K562 (cell line): ENCODE measurements around the gene ABHD3. TPM values are rescaled to one million over a fixed set of nuclear protein-coding genes. Genes with fewer than 3 reads are reported as not detected.

ENCODE experiments used
- ATAC-seq: fragments of 200-7000 bp; cut with Tn5 transposase; 3 replicates; pipeline ENCODE4 v1.9.1; 2020; ENCODE audit warnings: moderate library complexity
- BruUV-seq: library from RNA; stranded (reverse); fragments of 400-500 nt; replicated peaks from 2 replicates; lab custom pipeline; 2021; lab: Mats Ljungman, UMichigan
- CTCF ChIA-PET: fragments of 300-600 bp; formaldehyde crosslinking; extraction: SDS; loops from one replicate; lab custom pipeline; 2021; ENCODE audit warnings: low intra/inter-chr PET ratio; lab: Yijun Ruan, JAX
- POLR2A ChIA-PET: fragments of 300-600, 350-650 bp; sonication (Branson Sonifier 250); formaldehyde crosslinking; extraction: SDS; loops from one replicate; lab custom pipeline; 2021; ENCODE audit warnings: antibody characterized with exemption, inconsistent platforms; lab: Yijun Ruan, JAX
- DNase-seq, 4 experiments: peaks; one replicate each; pipeline versions ENCODE4 v3.0.0 to v3.0.0-alpha.2; 2011 to 2018; ENCODE audit warnings: low spot score in 3 of 4, mixed read lengths in 3 of 4; ENCODE audit errors: extremely low read depth in 1 of 4
- FAIRE-seq: peaks from 2 replicates; lab custom pipeline; 2011; peaks lifted over from hg19 to GRCh38; lab: Jason Lieb, UNC
- H2AFZ ChIP-seq: 2 replicates; pipeline ENCODE4 v1.6.0; 2011; ENCODE audit warnings: low read depth, low read length, control low read depth, inconsistent platforms
- H3K27ac ChIP-seq: fragments of 200-600 bp; 3 replicates; pipeline ENCODE4 v1.8.0; 2011; ENCODE audit warnings: low read depth, mild to moderate bottlenecking, control low read depth, inconsistent platforms, low read length, moderate library complexity, mixed read lengths; ENCODE audit errors: extremely low read depth
- H3K27me3 ChIP-seq, 2 experiments: fragments of 300-600 bp in 1 of 2; 2 replicates in 1 of 2; 3 replicates in 1 of 2; pipeline versions ENCODE4 v1.6.0 to v1.8.0; 2011; ENCODE audit warnings: inconsistent platforms in 2 of 2, low read length in 2 of 2, mild to moderate bottlenecking in 1 of 2, mixed read lengths in 1 of 2, moderate library complexity in 1 of 2; ENCODE audit not compliant: control insufficient read depth in 2 of 2, insufficient read depth in 2 of 2
- H3K36me3 ChIP-seq: fragments of 300-600 bp; 3 replicates; pipeline ENCODE4 v1.8.0; 2011; ENCODE audit warnings: mild to moderate bottlenecking, low read length, inconsistent platforms; ENCODE audit not compliant: control insufficient read depth, insufficient read depth
- H3K4me1 ChIP-seq, 2 experiments: fragments of 200-600 bp in 1 of 2; replicated peaks in 1 of 2; 2 replicates in 1 of 2; 3 replicates in 1 of 2; pipeline versions ENCODE4 v1.5.1 to v1.8.0; 2011; ENCODE audit warnings: inconsistent platforms in 2 of 2, low read length in 2 of 2, mild to moderate bottlenecking in 1 of 2, mixed read lengths in 1 of 2, moderate library complexity in 1 of 2; ENCODE audit not compliant: control insufficient read depth in 2 of 2, insufficient read depth in 2 of 2
- H3K4me2 ChIP-seq: 2 replicates; pipeline ENCODE4 v1.6.1; 2011; ENCODE audit warnings: low read length, control low read depth, inconsistent platforms, mixed read lengths; ENCODE audit not compliant: insufficient read depth
- H3K4me3 ChIP-seq: fragments of 200-600 bp; sonication (generic), shearing (Covaris generic); 2 replicates; pipeline ENCODE4 v1.5.1; 2016; ENCODE audit warnings: control low read depth, inconsistent platforms
- H3K79me2 ChIP-seq: fragments of 200-600 bp; 3 replicates; pipeline ENCODE4 v1.8.0; 2011; ENCODE audit warnings: low read length, inconsistent platforms; ENCODE audit not compliant: control insufficient read depth, insufficient read depth
- H3K9ac ChIP-seq, 2 experiments: 2 replicates each; pipeline versions ENCODE4 v1.6.0 to v1.6.1; 2011; ENCODE audit warnings: low read depth in 2 of 2, low read length in 2 of 2, control low read depth in 1 of 2, inconsistent platforms in 1 of 2, mild to moderate bottlenecking in 1 of 2, mixed read lengths in 1 of 2; ENCODE audit not compliant: insufficient read depth in 1 of 2
- H3K9me1 ChIP-seq: one replicate; pipeline ENCODE4 v1.6.0; 2011; ENCODE audit warnings: inconsistent platforms, mild to moderate bottlenecking, low read length, moderate library complexity; ENCODE audit not compliant: control insufficient read depth, insufficient read depth
- H3K9me3 ChIP-seq: replicated peaks from 2 replicates; pipeline ENCODE4 v1.5.1; 2011; ENCODE audit warnings: low read depth, low read length, inconsistent platforms; ENCODE audit not compliant: control insufficient read depth, insufficient read depth
- H4K20me1 ChIP-seq: replicated peaks from 2 replicates; pipeline ENCODE4 v1.6.1; 2011; ENCODE audit warnings: low read length, inconsistent platforms, mixed read lengths; ENCODE audit not compliant: control insufficient read depth, insufficient read depth
- ADNP ChIP-seq: fragments of 200-800 bp; sonication (Bioruptor generic); IDR thresholded peaks from 2 replicates; pipeline ENCODE4 v1.6.1; 2016; ENCODE audit warnings: missing genetic modification characterization, missing compliant biosample characterization
- CBX5 ChIP-seq: IDR thresholded peaks from 2 replicates; pipeline ENCODE4 v1.6.1; 2014; ENCODE audit warnings: low read depth, borderline replicate concordance
- CEBPG ChIP-seq, 3 experiments: fragments of 200-800 bp in 1 of 3; sonication (Bioruptor generic) in 1 of 3; sonication (generic) in 1 of 3; formaldehyde crosslinking in 1 of 3; IDR thresholded peaks in 2 of 3; conservative IDR thresholded peaks in 1 of 3; 2 replicates each; pipeline versions ENCODE4 v1.6.1 to v1.8.0; 2016 to 2022; ENCODE audit warnings: missing compliant biosample characterization in 2 of 3, missing genetic modification characterization in 2 of 3, mild to moderate bottlenecking in 1 of 3, missing genetic modification reagents in 1 of 3
- PCBP1 ChIP-seq: fragments of 200-400 bp; formaldehyde crosslinking; IDR thresholded peaks from 2 replicates; pipeline ENCODE4 v1.6.1; 2018; ENCODE audit warnings: mild to moderate bottlenecking, low read depth, low read length; ENCODE audit not compliant: poor library complexity, severe bottlenecking
- TAF1 ChIP-seq: IDR thresholded peaks from 2 replicates; pipeline ENCODE4 v1.6.1; 2011; ENCODE audit warnings: mild to moderate bottlenecking, low read length, moderate library complexity; ENCODE audit not compliant: insufficient read depth, control insufficient read depth, severe bottlenecking; ENCODE audit errors: extremely low read depth
- ZNF583 ChIP-seq: fragments of 250-450 bp; sonication (Bioruptor Pico); IDR thresholded peaks from 2 replicates; pipeline ENCODE4 v1.4.0; 2020
- ZNF830 ChIP-seq: fragments of 250-450 bp; sonication (Bioruptor Pico); IDR thresholded peaks from 2 replicates; pipeline ENCODE4 v1.5.0; 2021; ENCODE audit warnings: mild to moderate bottlenecking
- WGBS: fragments of 100-300 bp; shearing (Covaris generic); methylation state at CpG from one replicate; pipeline ENCODE4 v1.1.6; 2016; ENCODE audit warnings: low coverage, mixed read lengths; ENCODE audit not compliant: insufficient coverage; ENCODE audit errors: missing lambda C conversion rate; 5-methylcytosine and 5-hydroxymethylcytosine counted together
- in situ Hi-C: fragments of 300-500 bp; cut with MboI; formaldehyde crosslinking; loops from 4 replicates; pipeline ENCODE4 v1.15.0; 2018; ENCODE audit warnings: inconsistent platforms, mixed read lengths
- intact Hi-C: fragments of 100-400 bp; cut with micrococcal nuclease; formaldehyde crosslinking; loops from 2 replicates; pipeline ENCODE4 v1.14.2; 2022
- polyA plus RNA-seq, 8 experiments: library from polyadenylated mRNA; depleted of rRNA in 4 of 8; stranded (reverse) in 5 of 8; unstranded in 3 of 8; fragments of >200 nt; fragmentation: Nextera tagmentation in 2 of 8; fragmentation: Illumina TruSeq in 1 of 8; extraction: Ambion mirVana in 2 of 8; extraction: Trizol in 1 of 8; gene quantifications; 2 replicates each; pipeline versions ENCODE4 v1.2.1 to v1.2.3, GENCODE V29; 2011 to 2014; ENCODE audit warnings: inconsistent platforms in 1 of 8, missing spikeins in 1 of 8
- total RNA-seq, 7 experiments: library from RNA; depleted of rRNA in 6 of 7; stranded (reverse); fragments of >200 nt in 6 of 7; fragmentation: Illumina TruSeq in 2 of 7; extraction: Trizol in 2 of 7; gene quantifications; 2 replicates each; pipeline versions ENCODE4 v1.2.1 to v1.2.3, GENCODE V29; 2011 to 2021; ENCODE audit warnings: low replicate concordance in 1 of 7
- TF ChIP-seq, protein P1 (sequence below): fragments of 250-450 bp; sonication (Bioruptor Pico); IDR thresholded peaks from 2 replicates; pipeline ENCODE4 v1.8.0; 2021; ENCODE audit warnings: borderline replicate concordance, mild to moderate bottlenecking, moderate library complexity; ENCODE audit not compliant: poor library complexity, severe bottlenecking
- TF ChIP-seq, protein P2 (sequence below): fragments of 200-600 bp; sonication (generic); IDR thresholded peaks from one replicate; pipeline ENCODE4 v1.6.1; 2012; ENCODE audit warnings: mild to moderate bottlenecking, low read depth, low read length, inconsistent platforms

ABHD3 gene
- total and polyA plus RNA-seq, 9 of the 15 experiments (the other 6 are each of a cell fraction or from before 2014, with no cell fraction given), result 6.3 to 38.8 (median 19.4) TPM

DNA sequence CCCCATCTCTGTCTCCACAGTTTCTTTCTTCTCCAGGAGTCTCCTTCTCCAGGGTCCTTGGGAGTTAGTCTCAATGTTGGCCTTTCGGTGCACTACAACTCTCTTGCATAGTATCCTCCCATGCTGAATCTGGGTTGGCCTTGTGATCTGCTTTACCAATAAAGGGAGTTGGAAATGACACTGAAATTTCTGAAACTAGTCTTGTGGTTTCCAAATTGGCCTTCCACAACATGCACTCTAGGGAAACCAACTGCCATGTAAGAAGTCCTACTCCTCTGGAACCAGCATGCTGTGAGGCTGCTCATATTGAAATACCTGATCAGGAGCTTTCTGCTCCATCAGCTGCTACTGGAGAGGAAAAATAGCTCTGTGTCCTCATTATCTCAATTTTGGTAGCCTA, 9.9 kb upstream of the ABHD3 start:
- no peaks in the 10 kb centered on the region for H4K20me1 ChIP-seq
- WGBS, result 58% methylated on average over 1 of the region's 1 CpG
- H3K27ac ChIP-seq, result no peak overlapping the region
- H3K9me3 ChIP-seq, result no peaks in the 10 kb centered on the region
- H3K9me1 ChIP-seq, result no peaks in the 10 kb centered on the region
- H3K36me3 ChIP-seq, result no peaks in the 10 kb centered on the region
- no peaks in the 10 kb centered on the region for H3K79me2 ChIP-seq
- ChIA-PET POLR2A (interaction anchor here (0.6 to 1.5 kb wide), 3 partner anchors 10 to 17 kb away, joined by 4 to 6 read pairs (median 6); partner anchors contain the start of gene ABHD3), CTCF (no interaction called here)
- no peak overlapping the region for H3K9ac ChIP-seq
- intact Hi-C loops (no loop called here), in situ Hi-C loops (no loop called here)
- peaks cover 0 to 3% of the 10 kb centered on the region in 2 experiments; a peak in 3 of 5 replicates for H3K4me1 ChIP-seq
- H3K27me3 ChIP-seq, result no peaks in the 10 kb centered on the region
- no TSS peak for BruUV-seq
- no peak overlapping the region for H3K4me3 ChIP-seq
- no peak overlapping the region for H3K4me2 ChIP-seq
- DNase-seq (no peak), ATAC-seq (no peak), FAIRE-seq (no peak)
- no peak overlapping the region for H2AFZ ChIP-seq
- TF ChIP-seq CEBPG (CRISPR knock-in tag; IDR thresholded peaks at IDR 0.05) (no peak), CEBPG (tag; conservative IDR thresholded peaks at IDR 0.05 in 1 of 2, IDR thresholded peaks at IDR 0.05 in 1 of 2) (no peak), TAF1 (no peak), ZNF583 (CRISPR knock-in tag) (no peak), ADNP (tag) (no peak), CBX5 (no peak), PCBP1 (no peak), ZNF830 (CRISPR knock-in tag) (no peak)
- TF ChIP-seq, protein P1, sequence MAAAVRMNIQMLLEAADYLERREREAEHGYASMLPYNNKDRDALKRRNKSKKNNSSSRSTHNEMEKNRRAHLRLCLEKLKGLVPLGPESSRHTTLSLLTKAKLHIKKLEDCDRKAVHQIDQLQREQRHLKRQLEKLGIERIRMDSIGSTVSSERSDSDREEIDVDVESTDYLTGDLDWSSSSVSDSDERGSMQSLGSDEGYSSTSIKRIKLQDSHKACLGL (CRISPR knock-in tag), result no peak
- TF ChIP-seq, protein P2, sequence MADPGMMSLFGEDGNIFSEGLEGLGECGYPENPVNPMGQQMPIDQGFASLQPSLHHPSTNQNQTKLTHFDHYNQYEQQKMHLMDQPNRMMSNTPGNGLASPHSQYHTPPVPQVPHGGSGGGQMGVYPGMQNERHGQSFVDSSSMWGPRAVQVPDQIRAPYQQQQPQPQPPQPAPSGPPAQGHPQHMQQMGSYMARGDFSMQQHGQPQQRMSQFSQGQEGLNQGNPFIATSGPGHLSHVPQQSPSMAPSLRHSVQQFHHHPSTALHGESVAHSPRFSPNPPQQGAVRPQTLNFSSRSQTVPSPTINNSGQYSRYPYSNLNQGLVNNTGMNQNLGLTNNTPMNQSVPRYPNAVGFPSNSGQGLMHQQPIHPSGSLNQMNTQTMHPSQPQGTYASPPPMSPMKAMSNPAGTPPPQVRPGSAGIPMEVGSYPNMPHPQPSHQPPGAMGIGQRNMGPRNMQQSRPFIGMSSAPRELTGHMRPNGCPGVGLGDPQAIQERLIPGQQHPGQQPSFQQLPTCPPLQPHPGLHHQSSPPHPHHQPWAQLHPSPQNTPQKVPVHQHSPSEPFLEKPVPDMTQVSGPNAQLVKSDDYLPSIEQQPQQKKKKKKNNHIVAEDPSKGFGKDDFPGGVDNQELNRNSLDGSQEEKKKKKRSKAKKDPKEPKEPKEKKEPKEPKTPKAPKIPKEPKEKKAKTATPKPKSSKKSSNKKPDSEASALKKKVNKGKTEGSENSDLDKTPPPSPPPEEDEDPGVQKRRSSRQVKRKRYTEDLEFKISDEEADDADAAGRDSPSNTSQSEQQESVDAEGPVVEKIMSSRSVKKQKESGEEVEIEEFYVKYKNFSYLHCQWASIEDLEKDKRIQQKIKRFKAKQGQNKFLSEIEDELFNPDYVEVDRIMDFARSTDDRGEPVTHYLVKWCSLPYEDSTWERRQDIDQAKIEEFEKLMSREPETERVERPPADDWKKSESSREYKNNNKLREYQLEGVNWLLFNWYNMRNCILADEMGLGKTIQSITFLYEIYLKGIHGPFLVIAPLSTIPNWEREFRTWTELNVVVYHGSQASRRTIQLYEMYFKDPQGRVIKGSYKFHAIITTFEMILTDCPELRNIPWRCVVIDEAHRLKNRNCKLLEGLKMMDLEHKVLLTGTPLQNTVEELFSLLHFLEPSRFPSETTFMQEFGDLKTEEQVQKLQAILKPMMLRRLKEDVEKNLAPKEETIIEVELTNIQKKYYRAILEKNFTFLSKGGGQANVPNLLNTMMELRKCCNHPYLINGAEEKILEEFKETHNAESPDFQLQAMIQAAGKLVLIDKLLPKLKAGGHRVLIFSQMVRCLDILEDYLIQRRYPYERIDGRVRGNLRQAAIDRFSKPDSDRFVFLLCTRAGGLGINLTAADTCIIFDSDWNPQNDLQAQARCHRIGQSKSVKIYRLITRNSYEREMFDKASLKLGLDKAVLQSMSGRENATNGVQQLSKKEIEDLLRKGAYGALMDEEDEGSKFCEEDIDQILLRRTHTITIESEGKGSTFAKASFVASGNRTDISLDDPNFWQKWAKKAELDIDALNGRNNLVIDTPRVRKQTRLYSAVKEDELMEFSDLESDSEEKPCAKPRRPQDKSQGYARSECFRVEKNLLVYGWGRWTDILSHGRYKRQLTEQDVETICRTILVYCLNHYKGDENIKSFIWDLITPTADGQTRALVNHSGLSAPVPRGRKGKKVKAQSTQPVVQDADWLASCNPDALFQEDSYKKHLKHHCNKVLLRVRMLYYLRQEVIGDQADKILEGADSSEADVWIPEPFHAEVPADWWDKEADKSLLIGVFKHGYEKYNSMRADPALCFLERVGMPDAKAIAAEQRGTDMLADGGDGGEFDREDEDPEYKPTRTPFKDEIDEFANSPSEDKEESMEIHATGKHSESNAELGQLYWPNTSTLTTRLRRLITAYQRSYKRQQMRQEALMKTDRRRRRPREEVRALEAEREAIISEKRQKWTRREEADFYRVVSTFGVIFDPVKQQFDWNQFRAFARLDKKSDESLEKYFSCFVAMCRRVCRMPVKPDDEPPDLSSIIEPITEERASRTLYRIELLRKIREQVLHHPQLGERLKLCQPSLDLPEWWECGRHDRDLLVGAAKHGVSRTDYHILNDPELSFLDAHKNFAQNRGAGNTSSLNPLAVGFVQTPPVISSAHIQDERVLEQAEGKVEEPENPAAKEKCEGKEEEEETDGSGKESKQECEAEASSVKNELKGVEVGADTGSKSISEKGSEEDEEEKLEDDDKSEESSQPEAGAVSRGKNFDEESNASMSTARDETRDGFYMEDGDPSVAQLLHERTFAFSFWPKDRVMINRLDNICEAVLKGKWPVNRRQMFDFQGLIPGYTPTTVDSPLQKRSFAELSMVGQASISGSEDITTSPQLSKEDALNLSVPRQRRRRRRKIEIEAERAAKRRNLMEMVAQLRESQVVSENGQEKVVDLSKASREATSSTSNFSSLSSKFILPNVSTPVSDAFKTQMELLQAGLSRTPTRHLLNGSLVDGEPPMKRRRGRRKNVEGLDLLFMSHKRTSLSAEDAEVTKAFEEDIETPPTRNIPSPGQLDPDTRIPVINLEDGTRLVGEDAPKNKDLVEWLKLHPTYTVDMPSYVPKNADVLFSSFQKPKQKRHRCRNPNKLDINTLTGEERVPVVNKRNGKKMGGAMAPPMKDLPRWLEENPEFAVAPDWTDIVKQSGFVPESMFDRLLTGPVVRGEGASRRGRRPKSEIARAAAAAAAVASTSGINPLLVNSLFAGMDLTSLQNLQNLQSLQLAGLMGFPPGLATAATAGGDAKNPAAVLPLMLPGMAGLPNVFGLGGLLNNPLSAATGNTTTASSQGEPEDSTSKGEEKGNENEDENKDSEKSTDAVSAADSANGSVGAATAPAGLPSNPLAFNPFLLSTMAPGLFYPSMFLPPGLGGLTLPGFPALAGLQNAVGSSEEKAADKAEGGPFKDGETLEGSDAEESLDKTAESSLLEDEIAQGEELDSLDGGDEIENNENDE, result no peak
